LNCAP (cell line): ENCODE measurements around the gene CREB5.

ENCODE experiments used
- TF ChIP-seq, protein P1 (sequence below): fragments of 450-650 bp; IDR thresholded peaks from 2 replicates; pipeline ENCODE4 v1.5.1; 2017; ENCODE audit warnings: mild to moderate bottlenecking

CREB5 gene

DNA sequence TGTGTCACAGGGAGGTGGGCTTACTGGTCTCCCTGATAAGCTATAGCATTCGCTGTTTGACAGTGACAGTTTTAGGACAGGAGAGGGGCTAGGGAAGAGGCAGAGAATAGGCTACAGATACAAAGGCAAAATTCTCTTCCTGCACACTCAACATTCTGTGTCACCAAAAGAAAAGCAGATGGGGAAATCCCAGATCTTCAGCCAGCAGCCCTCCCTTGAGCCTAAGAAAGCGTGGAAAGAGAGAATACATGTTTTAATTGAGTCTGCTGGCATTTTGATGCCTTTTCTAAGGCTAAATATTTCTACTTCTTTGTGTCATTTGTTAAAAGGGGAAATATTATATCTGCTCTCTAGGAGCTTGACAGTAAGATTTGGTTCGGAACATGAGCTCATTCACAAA lies 298.8 kb downstream of the CREB5 start:
- TF ChIP-seq, protein P1, sequence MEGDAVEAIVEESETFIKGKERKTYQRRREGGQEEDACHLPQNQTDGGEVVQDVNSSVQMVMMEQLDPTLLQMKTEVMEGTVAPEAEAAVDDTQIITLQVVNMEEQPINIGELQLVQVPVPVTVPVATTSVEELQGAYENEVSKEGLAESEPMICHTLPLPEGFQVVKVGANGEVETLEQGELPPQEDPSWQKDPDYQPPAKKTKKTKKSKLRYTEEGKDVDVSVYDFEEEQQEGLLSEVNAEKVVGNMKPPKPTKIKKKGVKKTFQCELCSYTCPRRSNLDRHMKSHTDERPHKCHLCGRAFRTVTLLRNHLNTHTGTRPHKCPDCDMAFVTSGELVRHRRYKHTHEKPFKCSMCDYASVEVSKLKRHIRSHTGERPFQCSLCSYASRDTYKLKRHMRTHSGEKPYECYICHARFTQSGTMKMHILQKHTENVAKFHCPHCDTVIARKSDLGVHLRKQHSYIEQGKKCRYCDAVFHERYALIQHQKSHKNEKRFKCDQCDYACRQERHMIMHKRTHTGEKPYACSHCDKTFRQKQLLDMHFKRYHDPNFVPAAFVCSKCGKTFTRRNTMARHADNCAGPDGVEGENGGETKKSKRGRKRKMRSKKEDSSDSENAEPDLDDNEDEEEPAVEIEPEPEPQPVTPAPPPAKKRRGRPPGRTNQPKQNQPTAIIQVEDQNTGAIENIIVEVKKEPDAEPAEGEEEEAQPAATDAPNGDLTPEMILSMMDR, result no peak

DNA sequence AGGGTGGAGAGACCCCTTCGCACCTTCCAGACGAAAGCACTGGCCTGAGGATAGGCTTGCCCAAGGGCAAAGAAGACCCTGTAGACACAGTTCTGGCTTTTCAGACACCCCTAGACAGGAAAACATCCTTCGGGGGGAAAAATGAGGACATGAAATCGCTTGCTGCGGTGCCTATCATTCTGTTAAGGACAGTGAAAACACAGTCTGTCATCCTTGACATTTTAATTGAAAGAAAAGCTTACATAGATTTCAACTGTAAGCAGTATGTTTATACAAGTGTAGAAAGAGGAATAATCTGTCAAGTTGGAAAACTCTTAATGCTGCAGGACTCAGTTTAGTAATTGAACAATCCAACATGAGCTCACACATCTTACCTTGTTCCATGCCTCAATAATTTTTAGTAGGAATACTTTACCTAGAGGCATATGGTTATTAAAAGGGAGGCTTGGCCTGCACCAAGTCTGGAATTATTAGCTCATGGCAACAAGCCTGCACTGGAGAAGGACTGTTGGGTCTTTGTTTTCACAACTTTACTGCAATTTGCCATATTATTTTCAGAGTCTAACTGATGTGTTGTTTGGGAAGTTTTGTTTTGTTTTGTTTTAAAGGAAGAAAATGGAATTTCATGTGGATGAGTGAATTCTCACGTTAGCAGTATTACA lies 302.3 kb downstream of the CREB5 start:
- TF ChIP-seq, protein P1, result no peak

DNA sequence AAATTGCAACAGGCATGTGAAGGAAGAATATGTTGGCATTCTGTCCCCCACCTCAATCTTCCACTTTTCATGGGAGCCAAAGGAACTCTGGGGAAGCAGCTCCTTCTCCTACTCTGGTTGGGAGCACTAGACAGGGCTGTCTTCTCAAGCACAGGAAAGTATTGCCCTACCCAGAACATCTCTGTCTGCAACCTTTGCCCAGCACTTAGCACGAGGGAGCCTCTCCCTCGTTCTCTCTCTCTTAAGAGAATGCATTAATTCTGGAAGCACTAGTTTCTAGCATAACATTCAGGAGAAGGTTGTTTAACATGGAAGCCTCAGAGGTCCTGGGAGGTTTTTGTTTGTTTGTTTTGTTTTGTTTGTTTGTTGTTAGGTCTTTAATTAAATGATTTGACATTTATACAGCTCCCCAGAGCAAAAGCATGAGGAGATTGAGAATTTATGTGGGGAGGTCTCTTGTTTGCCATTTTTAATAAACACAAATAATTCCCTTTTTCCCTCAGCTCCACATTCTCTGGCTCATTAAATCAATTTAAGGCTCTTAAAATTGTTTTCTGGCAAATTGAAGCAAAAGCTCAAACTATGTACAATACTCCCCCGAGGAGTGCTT lies 305.2 kb downstream of the CREB5 start:
- TF ChIP-seq, protein P1, result no peak

DNA sequence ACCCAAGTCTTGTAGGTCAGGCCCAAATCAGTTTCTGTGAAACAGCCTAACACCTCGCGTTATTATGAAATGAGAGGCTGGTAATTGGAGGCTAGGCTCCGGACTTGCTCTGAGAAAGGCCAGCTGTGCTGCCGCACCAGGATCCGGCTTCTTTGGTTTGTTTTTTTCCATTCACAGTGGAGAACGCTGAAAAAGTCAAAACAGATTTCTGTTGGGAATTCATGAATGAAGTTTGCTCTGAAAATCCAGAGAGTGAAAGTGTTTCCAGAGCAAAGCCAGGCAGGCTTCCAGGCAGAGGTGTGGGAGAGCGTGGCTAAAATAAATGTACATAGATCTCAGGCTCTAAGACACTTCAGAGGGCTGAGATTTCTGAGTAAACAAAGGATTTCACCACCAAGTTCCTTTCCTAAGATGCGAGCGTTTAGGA lies 305.8 kb downstream of the CREB5 start:
- TF ChIP-seq, protein P1, result no peak

DNA sequence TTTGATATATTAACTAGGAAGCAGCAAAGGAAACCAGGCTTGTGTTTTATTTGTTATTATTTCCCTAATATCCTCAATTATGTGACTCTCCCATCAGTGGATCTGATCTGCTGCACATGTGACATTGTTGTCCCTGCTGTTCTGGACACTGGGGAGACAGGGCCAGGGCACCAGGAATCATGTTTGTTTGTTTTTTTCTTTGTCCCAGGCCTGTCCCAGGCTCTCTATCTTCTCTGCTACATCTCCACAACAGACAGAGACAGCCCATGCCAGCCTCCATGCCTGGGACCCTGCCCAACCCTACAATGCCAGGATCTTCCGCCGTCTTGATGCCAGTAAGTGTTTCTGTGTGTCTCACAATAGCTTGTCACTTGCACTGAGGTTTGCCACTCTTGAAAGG lies 306.2 kb downstream of the CREB5 start:
- TF ChIP-seq, protein P1, result no peak

DNA sequence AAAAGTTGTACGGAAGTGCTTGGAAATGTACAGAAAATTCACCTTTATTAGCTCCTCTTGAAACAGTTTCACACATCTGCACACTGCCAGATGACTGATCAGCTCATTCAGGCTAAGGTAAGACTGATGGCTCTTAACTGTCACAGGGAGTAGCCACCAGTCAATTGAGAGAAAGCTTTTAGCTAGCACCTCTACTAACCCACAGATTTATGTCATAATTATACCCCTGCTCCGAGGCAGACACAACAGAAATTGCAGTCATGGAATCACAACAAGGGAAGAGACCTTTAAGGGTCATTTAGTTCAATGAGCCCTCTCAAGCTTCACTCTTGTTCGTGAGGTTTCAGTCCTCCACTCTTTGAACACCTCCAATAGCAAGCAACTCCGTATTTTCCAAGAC lies 310.4 kb downstream of the CREB5 start:
- TF ChIP-seq, protein P1, result no peak

DNA sequence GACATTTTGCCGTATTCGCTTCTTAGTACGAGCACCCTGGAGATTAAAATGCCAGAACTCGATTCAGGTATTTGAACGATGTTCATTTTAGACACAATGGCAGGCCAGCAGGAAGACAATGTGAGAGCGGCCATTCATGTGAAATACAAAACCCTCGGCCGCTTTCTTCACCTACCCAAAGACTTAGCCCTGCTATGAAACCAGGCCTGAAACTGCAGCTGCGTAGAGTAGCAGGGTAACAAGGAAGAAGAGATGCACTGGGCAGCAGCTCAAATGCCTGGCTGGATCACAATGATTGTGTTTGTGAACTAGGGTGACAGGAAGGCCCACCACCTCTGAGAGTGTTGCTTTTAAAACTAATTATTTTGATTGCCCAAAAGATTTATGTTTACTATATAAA lies 311.0 kb downstream of the CREB5 start:
- TF ChIP-seq, protein P1, result no peak
